HFFc6 (cell line): Measurements from ENCODE around the gene SCARF1. TPM values are rescaled to one million over a fixed set of nuclear protein-coding genes. Genes with fewer than 3 reads are reported as not detected.

Experiments used
- DNase-seq: peaks from one replicate; pipeline ENCODE4 v3.0.0-alpha.2; 2018
- H3K27ac Mint-ChIP-seq: 2 replicates; pipeline ENCODE4 v1.8.0; 2020; ENCODE audit warnings: mild to moderate bottlenecking, mixed read lengths
- H3K27me3 Mint-ChIP-seq: 2 replicates; pipeline ENCODE4 v1.8.0; 2021; ENCODE audit warnings: mild to moderate bottlenecking, moderate library complexity, mixed read lengths; ENCODE audit not compliant: insufficient read depth
- H3K36me3 Mint-ChIP-seq: 2 replicates; pipeline ENCODE4 v1.8.0; 2021; ENCODE audit warnings: low read depth, mixed read lengths
- H3K4me1 Mint-ChIP-seq: 2 replicates; pipeline ENCODE4 v1.8.0; 2020; ENCODE audit warnings: low read depth, mixed read lengths
- H3K4me3 Mint-ChIP-seq: 2 replicates; pipeline ENCODE4 v1.8.0; 2020; ENCODE audit warnings: mild to moderate bottlenecking, moderate library complexity, mixed read lengths
- H3K9me3 Mint-ChIP-seq: 2 replicates; pipeline ENCODE4 v1.8.0; 2020; ENCODE audit warnings: mild to moderate bottlenecking, mixed read lengths
- CTCF ChIP-seq: fragments of 200-600 bp; sonication (generic); IDR thresholded peaks from 2 replicates; pipeline ENCODE4 v1.5.0; 2021; ENCODE audit warnings: antibody characterized with exemption, mild to moderate bottlenecking
- total RNA-seq, 6 experiments: library from RNA; stranded (reverse); fragmentation: NEBNext Ultra II Directional; extraction: Animal tissue kit (Norgen Biotek cat#: 25700); gene quantifications; 2 replicates in 1 of 6; 3 replicates in 5 of 6; pipeline ENCODE4 v1.2.3, GENCODE V29; 2021

Gene SCARF1
- total RNA-seq, 6 experiments from 2014 or later, result 0.09 to 0.38 (median 0.21) TPM

GRCh38 chr17:1605681-1606351, 39.7 kb downstream of the SCARF1 start:
- Mint-ChIP-seq H3K9me3 (peaks cover 13% of the 10 kb centered on the region), H3K27me3 (peaks cover 3% of the 10 kb centered on the region; the same call in 1 of the 2 replicates), H3K4me1 (peaks cover 6% of the 10 kb centered on the region), H3K36me3 (peaks cover 9% of the 10 kb centered on the region; the same call in 1 of the 2 replicates), H3K4me3 (no peak overlapping the region), H3K27ac (no peak overlapping the region)
- DNase-seq, result no peak
- no peak for TF ChIP-seq CTCF

DNA sequence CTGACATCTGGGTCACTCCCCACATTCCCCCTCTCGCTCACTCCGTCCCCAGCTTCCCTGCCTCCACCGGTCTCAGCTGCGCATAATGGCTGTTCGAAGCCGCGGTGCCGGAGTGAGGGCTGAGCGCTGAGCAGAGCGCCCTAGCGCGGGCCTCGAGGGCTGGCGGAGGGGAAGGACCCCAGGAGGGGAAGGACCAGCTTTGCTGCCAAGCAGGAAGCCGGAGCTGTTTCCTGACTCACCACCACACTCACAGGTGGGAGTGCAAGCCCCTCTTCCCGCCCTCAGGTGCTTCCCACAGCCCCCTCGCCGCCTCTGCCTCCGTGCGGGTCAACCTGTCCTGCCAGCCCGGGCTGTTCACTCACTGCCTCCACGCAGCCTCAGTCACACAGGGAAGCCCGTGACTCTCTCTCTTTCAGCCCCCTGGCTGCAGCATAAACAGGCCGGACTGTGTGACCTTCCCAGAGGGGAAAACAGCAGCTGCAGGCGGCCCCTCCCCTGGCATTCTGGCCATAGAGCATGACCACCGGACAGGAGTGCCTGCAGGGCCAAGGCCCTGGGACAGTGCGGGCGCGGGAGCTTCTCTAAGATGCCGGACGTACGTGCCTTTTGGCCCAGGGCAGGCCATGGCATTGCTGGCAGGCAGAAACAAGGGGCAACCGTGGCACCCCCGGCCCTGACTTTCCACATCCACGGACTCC, 40.6 kb downstream of the SCARF1 start:
- H3K27me3 Mint-ChIP-seq, result peaks cover 3% of the 10 kb centered on the region; the same call in 1 of the 2 replicates
- H3K4me1 Mint-ChIP-seq, result peaks cover 6% of the 10 kb centered on the region
- no peak overlapping the region for H3K4me3 Mint-ChIP-seq
- H3K36me3 Mint-ChIP-seq, result peaks cover 9% of the 10 kb centered on the region; the same call in 1 of the 2 replicates
- H3K9me3 Mint-ChIP-seq, result peaks cover 16% of the 10 kb centered on the region
- H3K27ac Mint-ChIP-seq, result no peak overlapping the region
- no peak for TF ChIP-seq CTCF
- no peak for DNase-seq

GRCh38 chr17:1601571-1601970, 44.0 kb downstream of the SCARF1 start:
- Mint-ChIP-seq H3K9me3 (peaks cover 16% of the 10 kb centered on the region), H3K27ac (no peak overlapping the region), H3K27me3 (peaks cover 5% of the 10 kb centered on the region; the same call in 1 of the 2 replicates), H3K4me3 (no peak overlapping the region), H3K36me3 (peaks cover 9% of the 10 kb centered on the region; the same call in 1 of the 2 replicates), H3K4me1 (no peaks in the 10 kb centered on the region)
- TF ChIP-seq CTCF, result no peak
- no peak for DNase-seq

DNA sequence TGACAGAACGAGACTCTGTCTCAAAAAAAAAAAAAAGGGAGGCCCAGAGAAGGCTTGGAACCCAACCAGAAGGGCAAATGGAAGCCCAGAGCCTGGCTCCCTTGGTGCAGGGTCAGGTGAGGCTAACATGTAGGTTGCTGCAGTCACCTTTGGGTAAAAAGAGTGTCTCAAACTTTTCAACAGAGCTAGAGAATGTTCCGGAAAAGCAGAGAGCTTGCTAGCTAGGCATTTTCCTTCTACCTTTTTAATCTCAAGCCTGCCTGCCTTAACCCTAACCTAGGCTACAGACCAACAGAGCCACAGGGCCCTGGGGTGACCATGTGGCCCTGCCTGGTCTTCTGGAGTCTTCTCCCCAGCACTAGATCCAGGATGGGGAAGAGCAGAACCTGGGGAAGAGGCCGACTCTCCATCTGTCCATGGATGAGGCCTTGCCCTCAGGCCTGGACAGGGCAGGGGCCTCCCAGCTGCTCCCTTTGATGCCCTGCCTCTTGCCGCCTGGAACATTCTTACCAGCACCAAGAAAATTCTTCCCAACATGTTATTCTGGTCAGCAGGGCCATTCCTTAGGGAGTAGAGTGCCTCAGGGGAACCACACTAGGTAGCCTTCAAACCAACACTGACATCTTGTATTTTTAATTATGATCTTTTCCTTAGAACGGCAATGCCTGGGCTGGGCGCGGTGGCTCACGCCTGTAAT, 47.0 kb downstream of the SCARF1 start:
- peaks cover 16% of the 10 kb centered on the region for H3K9me3 Mint-ChIP-seq
- H3K27ac Mint-ChIP-seq, result no peak overlapping the region
- H3K27me3 Mint-ChIP-seq, result peaks cover 4% of the 10 kb centered on the region
- no peak for DNase-seq
- TF ChIP-seq CTCF, result no peak
- no peak overlapping the region for H3K4me3 Mint-ChIP-seq
- H3K36me3 Mint-ChIP-seq, result peaks cover 9% of the 10 kb centered on the region; the same call in 1 of the 2 replicates
- H3K4me1 Mint-ChIP-seq, result no peaks in the 10 kb centered on the region

GRCh38 chr17:1597861-1598342, 47.6 kb downstream of the SCARF1 start:
- DNase-seq, result no peak
- H3K4me1 Mint-ChIP-seq, result no peaks in the 10 kb centered on the region
- H3K4me3 Mint-ChIP-seq, result no peak overlapping the region
- H3K27ac Mint-ChIP-seq, result no peak overlapping the region
- TF ChIP-seq CTCF, result no peak
- peaks cover 16% of the 10 kb centered on the region for H3K9me3 Mint-ChIP-seq
- peaks cover 2% of the 10 kb centered on the region for H3K27me3 Mint-ChIP-seq
- peaks cover 9% of the 10 kb centered on the region; the same call in 1 of the 2 replicates for H3K36me3 Mint-ChIP-seq
